SK-N-SH (cell line): ENCODE measurements around the gene TRIM15. TPM values are rescaled to one million over a fixed set of nuclear protein-coding genes. Genes with fewer than 3 reads are reported as not detected.

Experiments
- CTCF ChIA-PET: fragments of 300-600, 350-600 bp; formaldehyde crosslinking; extraction: SDS; loops from one replicate; lab custom pipeline; 2021; lab: Yijun Ruan, JAX
- POLR2A ChIA-PET: fragments of 350-600 bp; sonication (Branson Sonifier 250); formaldehyde crosslinking; extraction: SDS; loops from one replicate; lab custom pipeline; 2020; ENCODE audit warnings: antibody characterized with exemption, inconsistent platforms; lab: Yijun Ruan, JAX
- DNase-seq: peaks from one replicate; pipeline ENCODE4 v3.0.0; 2012
- H2AFZ ChIP-seq: fragments of 200-600 bp; sonication (generic); 2 replicates; pipeline ENCODE4 v1.8.1; 2016; ENCODE audit warnings: antibody characterized with exemption, mild to moderate bottlenecking, low read depth
- H3F3A ChIP-seq: fragments of 200-600 bp; sonication (generic); replicated peaks from 2 replicates; pipeline ENCODE3; 2016; ENCODE audit warnings: antibody characterized with exemption, mild to moderate bottlenecking; ENCODE audit not compliant: insufficient read depth
- H3K27ac ChIP-seq, 2 experiments: fragments of 200-500 bp in 1 of 2; fragments of 200-600 bp in 1 of 2; sonication (Bioruptor generic) in 1 of 2; sonication (generic), shearing (Covaris generic) in 1 of 2; 2 replicates each; pipeline versions ENCODE4 v1.5.1 to v1.6.1; 2014 to 2016; ENCODE audit warnings: low read depth in 2 of 2, inconsistent platforms in 1 of 2, low read length in 1 of 2, mild to moderate bottlenecking in 1 of 2, mixed read lengths in 1 of 2
- H3K27me3 ChIP-seq: fragments of 200-600 bp; sonication (generic), shearing (Covaris generic); 2 replicates; pipeline ENCODE4 v1.6.1; 2016; ENCODE audit warnings: mixed run types; ENCODE audit not compliant: insufficient read depth
- H3K36me3 ChIP-seq, 2 experiments: fragments of 200-500 bp in 1 of 2; fragments of 200-600 bp in 1 of 2; sonication (Bioruptor generic) in 1 of 2; sonication (generic) in 1 of 2; replicated peaks in 1 of 2; 2 replicates each; pipeline versions ENCODE3 to v1.5.1; 2014 to 2016; ENCODE audit warnings: low read length in 1 of 2, mild to moderate bottlenecking in 1 of 2; ENCODE audit not compliant: insufficient read depth in 2 of 2, control insufficient read depth in 1 of 2
- H3K4me1 ChIP-seq, 2 experiments: fragments of 200-500 bp in 1 of 2; fragments of 200-600 bp in 1 of 2; sonication (Bioruptor generic) in 1 of 2; sonication (generic), shearing (Covaris generic) in 1 of 2; 2 replicates each; pipeline versions ENCODE4 v1.5.1 to v1.6.1; 2014 to 2016; ENCODE audit warnings: low read depth in 1 of 2, low read length in 1 of 2, mixed run types in 1 of 2; ENCODE audit not compliant: insufficient read depth in 2 of 2, control insufficient read depth in 1 of 2
- H3K4me2 ChIP-seq: fragments of 200-600 bp; sonication (generic), shearing (Covaris generic); 2 replicates; pipeline ENCODE4 v1.6.1; 2017; ENCODE audit warnings: mixed run types
- H3K4me3 ChIP-seq, 2 experiments: fragments of 200-500 bp in 1 of 2; fragments of 200-600 bp in 1 of 2; sonication (Bioruptor generic) in 1 of 2; sonication (generic), shearing (Covaris generic) in 1 of 2; 2 replicates each; pipeline versions ENCODE4 v1.5.1 to v1.8.1; 2014 to 2016; ENCODE audit warnings: low read depth in 2 of 2, inconsistent platforms in 1 of 2, low read length in 1 of 2, mild to moderate bottlenecking in 1 of 2, mixed read lengths in 1 of 2, moderate library complexity in 1 of 2
- H3K79me2 ChIP-seq: fragments of 200-600 bp; sonication (generic); 2 replicates; pipeline ENCODE4 v1.8.1; 2017; ENCODE audit warnings: mild to moderate bottlenecking; ENCODE audit not compliant: insufficient read depth
- H3K9ac ChIP-seq: fragments of 200-600 bp; sonication (generic); 2 replicates; pipeline ENCODE4 v1.6.1; 2017; ENCODE audit warnings: mixed run types
- H3K9me2 ChIP-seq: fragments of 200-600 bp; sonication (generic); 2 replicates; pipeline ENCODE4 v1.6.1; 2017; ENCODE audit warnings: mixed run types
- H3K9me3 ChIP-seq: fragments of 200-600 bp; sonication (generic); 2 replicates; pipeline ENCODE4 v1.6.1; 2017; ENCODE audit warnings: mixed run types, mild to moderate bottlenecking, moderate library complexity
- H4K20me1 ChIP-seq: fragments of 200-600 bp; sonication (generic); 2 replicates; pipeline ENCODE4 v1.6.1; 2017; ENCODE audit warnings: mild to moderate bottlenecking, mixed run types; ENCODE audit not compliant: insufficient read depth
- FOSL2 ChIP-seq: IDR thresholded peaks from 2 replicates; pipeline ENCODE4 v1.4.0; 2012; ENCODE audit warnings: low read depth, mild to moderate bottlenecking, moderate library complexity, borderline replicate concordance
- FOXJ3 ChIP-seq: sonication (generic); formaldehyde crosslinking; IDR thresholded peaks from 2 replicates; pipeline ENCODE4 v1.5.1; 2020; ENCODE audit warnings: mild to moderate bottlenecking, missing genetic modification reagents
- GATA2 ChIP-seq: sonication (generic); formaldehyde crosslinking; IDR thresholded peaks from 2 replicates; pipeline ENCODE4 v1.5.0; 2020; ENCODE audit warnings: mild to moderate bottlenecking, missing genetic modification reagents
- JUND ChIP-seq: IDR thresholded peaks from 2 replicates; pipeline ENCODE4 v1.4.0; 2012
- MXI1 ChIP-seq: IDR thresholded peaks from 2 replicates; pipeline ENCODE4 v1.6.1; 2012; ENCODE audit warnings: mild to moderate bottlenecking, low read depth, low read length, improper control_type of control experiment
- NRF1 ChIP-seq: IDR thresholded peaks from 2 replicates; pipeline ENCODE4 v1.6.1; 2012; ENCODE audit warnings: low read depth, mild to moderate bottlenecking, low read length
- RXRA ChIP-seq: IDR thresholded peaks from 2 replicates; pipeline ENCODE4 v1.4.0; 2012; ENCODE audit warnings: low read depth, mild to moderate bottlenecking, borderline replicate concordance
- SMC3 ChIP-seq: IDR thresholded peaks from 2 replicates; pipeline ENCODE4 v1.6.1; 2012; ENCODE audit warnings: low read depth, low read length, improper control_type of control experiment
- ZBTB33 ChIP-seq: IDR thresholded peaks from 2 replicates; pipeline ENCODE4 v1.4.0; 2012; ENCODE audit warnings: low read depth, borderline replicate concordance
- WGBS: methylation state at CpG from one replicate; pipeline ENCODE4 v1.1.6; 2017; ENCODE audit warnings: low lambda C conversion rate; 5-methylcytosine and 5-hydroxymethylcytosine counted together
- polyA plus RNA-seq, 3 experiments: library from polyadenylated mRNA; depleted of rRNA; stranded (reverse); fragments of >200 nt; gene quantifications; 2 replicates each; pipeline ENCODE4 v1.2.3, GENCODE V29; 2012
- TF ChIP-seq, protein P1 (sequence below): IDR thresholded peaks from 2 replicates; pipeline ENCODE4 v1.6.1; 2012; ENCODE audit warnings: mild to moderate bottlenecking, low read depth, low read length, moderate library complexity

The TRIM15 gene
- polyA plus RNA-seq, 1 of the 3 experiments (the other 2 are of a cell fraction): not detected

- peak overlapping the region in 1 of 2 experiments; percentile 94; a peak in 2 of 4 replicates for H3K27ac ChIP-seq
- CTCF ChIA-PET: no interaction called here
- no peaks in the 10 kb centered on the region for H3K36me3 ChIP-seq
- H3K4me2 ChIP-seq: peak overlapping the region; percentile 97
- peak overlapping the region; percentile 99 for H2AFZ ChIP-seq
- H3K79me2 ChIP-seq: peaks cover 32% of the 10 kb centered on the region
- peaks cover 10 to 15% of the 10 kb centered on the region in 2 experiments; a peak in 3 of 4 replicates for H3K4me1 ChIP-seq
- H3K4me3 ChIP-seq: peak overlapping the region; percentile 86 to 91
- H4K20me1 ChIP-seq: peaks cover 9% of the 10 kb centered on the region; the same call in 1 of the 2 replicates
- H3K9me2 ChIP-seq: no peaks in the 10 kb centered on the region
- H3K27me3 ChIP-seq: no peaks in the 10 kb centered on the region
- peak overlapping the region; percentile 67; the same call in 1 of the 2 replicates for H3K9ac ChIP-seq
- no peaks in the 10 kb centered on the region for H3K9me3 ChIP-seq
- TF ChIP-seq JUND (no peak), NRF1 (no peak), FOSL2 (no peak), MXI1 (no peak), RXRA (no peak), FOXJ3 (CRISPR knock-in tag) (no peak), GATA2 (CRISPR knock-in tag) (no peak), SMC3 (no peak)
- TF ChIP-seq, protein P1, sequence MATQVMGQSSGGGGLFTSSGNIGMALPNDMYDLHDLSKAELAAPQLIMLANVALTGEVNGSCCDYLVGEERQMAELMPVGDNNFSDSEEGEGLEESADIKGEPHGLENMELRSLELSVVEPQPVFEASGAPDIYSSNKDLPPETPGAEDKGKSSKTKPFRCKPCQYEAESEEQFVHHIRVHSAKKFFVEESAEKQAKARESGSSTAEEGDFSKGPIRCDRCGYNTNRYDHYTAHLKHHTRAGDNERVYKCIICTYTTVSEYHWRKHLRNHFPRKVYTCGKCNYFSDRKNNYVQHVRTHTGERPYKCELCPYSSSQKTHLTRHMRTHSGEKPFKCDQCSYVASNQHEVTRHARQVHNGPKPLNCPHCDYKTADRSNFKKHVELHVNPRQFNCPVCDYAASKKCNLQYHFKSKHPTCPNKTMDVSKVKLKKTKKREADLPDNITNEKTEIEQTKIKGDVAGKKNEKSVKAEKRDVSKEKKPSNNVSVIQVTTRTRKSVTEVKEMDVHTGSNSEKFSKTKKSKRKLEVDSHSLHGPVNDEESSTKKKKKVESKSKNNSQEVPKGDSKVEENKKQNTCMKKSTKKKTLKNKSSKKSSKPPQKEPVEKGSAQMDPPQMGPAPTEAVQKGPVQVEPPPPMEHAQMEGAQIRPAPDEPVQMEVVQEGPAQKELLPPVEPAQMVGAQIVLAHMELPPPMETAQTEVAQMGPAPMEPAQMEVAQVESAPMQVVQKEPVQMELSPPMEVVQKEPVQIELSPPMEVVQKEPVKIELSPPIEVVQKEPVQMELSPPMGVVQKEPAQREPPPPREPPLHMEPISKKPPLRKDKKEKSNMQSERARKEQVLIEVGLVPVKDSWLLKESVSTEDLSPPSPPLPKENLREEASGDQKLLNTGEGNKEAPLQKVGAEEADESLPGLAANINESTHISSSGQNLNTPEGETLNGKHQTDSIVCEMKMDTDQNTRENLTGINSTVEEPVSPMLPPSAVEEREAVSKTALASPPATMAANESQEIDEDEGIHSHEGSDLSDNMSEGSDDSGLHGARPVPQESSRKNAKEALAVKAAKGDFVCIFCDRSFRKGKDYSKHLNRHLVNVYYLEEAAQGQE: no peak
- no peak for DNase-seq
- peaks cover 4% of the 10 kb centered on the region for H3F3A ChIP-seq
- WGBS: 81% methylated on average over 14 of the region's 14 CpGs
- POLR2A ChIA-PET: interaction anchor here (2.5 kb wide), 1 partner anchor 112 kb away, joined by 10 read pairs; the partner anchor contains the start of gene TRIM39
Observed at GRCh38 chr6:30214657-30214982, 51.3 kb downstream of the TRIM15 start.

DNA sequence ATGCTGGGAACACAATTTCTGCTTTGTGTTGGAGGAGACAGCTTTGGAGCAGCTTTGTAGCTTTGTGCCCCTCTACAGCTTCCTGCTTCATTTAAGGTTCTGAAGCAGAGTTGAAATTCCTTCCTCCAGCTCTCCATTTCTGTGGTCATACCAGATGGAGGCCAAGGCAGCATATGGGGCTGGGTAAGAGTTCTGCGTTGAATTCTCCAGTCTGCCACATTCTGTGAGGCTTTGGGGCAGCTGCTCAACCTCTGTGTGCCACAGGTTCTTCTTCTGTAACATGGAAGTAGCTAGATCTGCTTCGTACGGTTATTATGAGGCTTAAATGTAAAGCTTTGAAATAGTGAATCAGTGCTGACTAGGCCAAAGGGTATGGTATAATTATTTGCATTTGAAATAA, 52.8 kb downstream of the TRIM15 start:
- DNase-seq: no peak
- Histone ChIP-seq H4K20me1 (0 out of 2 replicates have a peak, but pooled peaks cover 3% of the 10 kb centered on the region), H3K27me3 (no peaks in the 10 kb centered on the region), H3K9me2 (no peaks in the 10 kb centered on the region), H2AFZ (no peak overlapping the region), H3K27ac (no peak overlapping the region), H3K4me1 (peaks cover 9 to 13% of the 10 kb centered on the region in 2 experiments; a peak in 3 of 4 replicates), H3K4me2 (no peak overlapping the region), H3K36me3 (no peaks in the 10 kb centered on the region), H3K4me3 (no peak overlapping the region), H3F3A (peaks cover 4% of the 10 kb centered on the region), H3K79me2 (peaks cover 19% of the 10 kb centered on the region), H3K9me3 (no peaks in the 10 kb centered on the region), H3K9ac (no peak overlapping the region)
- ChIA-PET CTCF (interaction anchor here (0.5 to 1.3 kb wide), 6 partner anchors 22 to 1922 kb away, joined by 3 to 4 read pairs (median 3); no protein-coding TSS in a partner anchor), POLR2A (no interaction called here)
- 90% methylated on average over 3 of the region's 3 CpGs for WGBS
- TF ChIP-seq ZBTB33: no peak
